ENCODE results near the gene SRPK3.
"Not testable (repeated sequence)": the region's sequence is repeated elsewhere in the genome, so short reads cannot be mapped to it uniquely, and the experiment has no call there.

Gene SRPK3

DNA sequence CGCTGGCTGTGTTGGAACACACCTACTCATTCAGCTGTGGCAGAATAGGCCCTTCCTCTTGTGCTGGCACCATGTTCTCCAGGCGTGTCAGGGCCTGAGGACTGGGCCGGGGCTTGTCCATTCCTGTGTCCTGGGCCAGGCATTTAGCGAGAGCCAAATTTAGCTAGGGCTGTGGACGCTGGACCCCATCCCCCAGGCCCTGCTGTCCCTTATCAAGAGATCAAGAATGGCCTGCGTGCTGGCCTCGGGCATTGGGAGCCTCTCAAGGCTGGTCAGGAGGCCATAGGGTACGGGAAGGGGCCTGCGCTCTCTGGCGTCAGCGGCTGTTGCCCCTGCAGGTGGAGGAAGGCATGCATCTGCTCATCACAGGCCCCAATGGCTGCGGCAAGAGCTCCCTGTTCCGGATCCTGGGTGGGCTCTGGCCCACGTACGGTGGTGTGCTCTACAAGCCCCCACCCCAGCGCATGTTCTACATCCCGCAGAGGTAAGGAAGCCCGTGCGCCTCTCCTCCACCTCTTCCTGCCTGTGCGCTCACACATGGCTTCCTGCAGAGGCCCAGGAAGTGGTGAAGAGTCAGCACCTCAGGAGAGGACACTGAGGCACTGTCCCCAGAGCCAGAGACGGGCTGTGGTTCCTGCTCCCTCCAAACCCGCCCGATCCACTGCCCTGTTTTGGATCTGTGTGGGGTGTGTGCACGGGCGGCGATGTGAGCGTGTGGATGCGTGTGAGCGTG, 40.9 kb upstream of the SRPK3 start:
- Histone ChIP-seq H3K27ac (ENCODE audit: low read length) (no peak overlapping the region), H3K4me1 (ENCODE audit: insufficient read depth, low read length) (no peaks in the 10 kb centered on the region), H3K9me3 (ENCODE audit: insufficient read depth, low read depth, low read length) (no peaks in the 10 kb centered on the region), H3K4me3 (ENCODE audit: low read length) (no peak overlapping the region), H3K27me3 (ENCODE audit: insufficient read depth, low read length) (no peaks in the 10 kb centered on the region), H3K36me3 (ENCODE audit: insufficient read depth, low read depth, low read length) (no peaks in the 10 kb centered on the region), H3K9ac (ENCODE audit: low read depth, low read length) (no peak overlapping the region)

DNA sequence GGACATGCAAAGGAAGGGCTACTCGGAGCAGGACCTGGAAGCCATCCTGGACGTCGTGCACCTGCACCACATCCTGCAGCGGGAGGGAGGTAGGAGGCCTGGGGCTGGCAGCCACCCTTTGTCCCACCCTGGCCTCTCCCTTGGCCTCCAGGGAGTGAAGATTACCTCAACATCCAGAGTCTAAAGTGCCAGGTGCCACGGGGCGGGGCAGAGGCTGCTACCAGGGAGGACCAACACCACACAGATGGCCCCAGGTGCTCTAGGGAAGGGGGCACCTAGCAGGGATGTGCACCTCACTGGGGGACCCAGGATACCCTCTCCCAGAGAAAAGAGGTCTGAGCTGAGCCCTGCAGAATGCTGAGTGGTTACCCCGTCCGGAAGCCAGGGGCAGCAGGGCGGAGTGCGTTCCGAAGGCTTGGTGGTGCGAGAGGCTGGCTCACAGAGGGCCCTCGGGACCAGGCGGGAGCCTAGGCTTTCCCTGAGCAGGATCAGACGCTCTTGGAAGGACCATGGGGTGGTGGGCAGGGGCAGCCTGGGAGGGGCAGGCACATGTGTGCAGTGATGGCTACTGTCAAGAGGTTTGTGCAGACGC, 40.1 kb upstream of the SRPK3 start:
- Histone ChIP-seq H3K27ac (ENCODE audit: low read length) (no peak overlapping the region), H3K27me3 (ENCODE audit: insufficient read depth, low read length) (no peaks in the 10 kb centered on the region), H3K36me3 (ENCODE audit: insufficient read depth, low read depth, low read length) (no peaks in the 10 kb centered on the region), H3K9ac (ENCODE audit: low read depth, low read length) (no peak overlapping the region), H3K9me3 (ENCODE audit: insufficient read depth, low read depth, low read length) (no peaks in the 10 kb centered on the region), H3K4me3 (ENCODE audit: low read length) (no peak overlapping the region), H3K4me1 (ENCODE audit: insufficient read depth, low read length) (no peaks in the 10 kb centered on the region)

GRCh38 chrX:153741446-153741845, 39.4 kb upstream of the SRPK3 start:
- H3K27me3 ChIP-seq (ENCODE audit: insufficient read depth, low read length), result no peaks in the 10 kb centered on the region
- H3K9me3 ChIP-seq (ENCODE audit: insufficient read depth, low read depth, low read length), result no peaks in the 10 kb centered on the region
- H3K4me1 ChIP-seq (ENCODE audit: insufficient read depth, low read length), result no peaks in the 10 kb centered on the region
- H3K27ac ChIP-seq (ENCODE audit: low read length), result no peak overlapping the region
- no peaks in the 10 kb centered on the region for H3K36me3 ChIP-seq (ENCODE audit: insufficient read depth, low read depth, low read length)
- H3K4me3 ChIP-seq (ENCODE audit: low read length), result no peak overlapping the region
- H3K9ac ChIP-seq (ENCODE audit: low read depth, low read length), result no peak overlapping the region

- not testable (repeated sequence) for H3K9ac ChIP-seq (ENCODE audit: low read depth, low read length); H3K27ac ChIP-seq (ENCODE audit: low read length); H3K9me3 ChIP-seq (ENCODE audit: insufficient read depth, low read depth, low read length); H3K4me1 ChIP-seq (ENCODE audit: insufficient read depth, low read length); H3K4me3 ChIP-seq (ENCODE audit: low read length); H3K36me3 ChIP-seq (ENCODE audit: insufficient read depth, low read depth, low read length); H3K27me3 ChIP-seq (ENCODE audit: insufficient read depth, low read length)
Observed at GRCh38 chrX:153742111-153742510, 38.7 kb upstream of the SRPK3 start.

DNA sequence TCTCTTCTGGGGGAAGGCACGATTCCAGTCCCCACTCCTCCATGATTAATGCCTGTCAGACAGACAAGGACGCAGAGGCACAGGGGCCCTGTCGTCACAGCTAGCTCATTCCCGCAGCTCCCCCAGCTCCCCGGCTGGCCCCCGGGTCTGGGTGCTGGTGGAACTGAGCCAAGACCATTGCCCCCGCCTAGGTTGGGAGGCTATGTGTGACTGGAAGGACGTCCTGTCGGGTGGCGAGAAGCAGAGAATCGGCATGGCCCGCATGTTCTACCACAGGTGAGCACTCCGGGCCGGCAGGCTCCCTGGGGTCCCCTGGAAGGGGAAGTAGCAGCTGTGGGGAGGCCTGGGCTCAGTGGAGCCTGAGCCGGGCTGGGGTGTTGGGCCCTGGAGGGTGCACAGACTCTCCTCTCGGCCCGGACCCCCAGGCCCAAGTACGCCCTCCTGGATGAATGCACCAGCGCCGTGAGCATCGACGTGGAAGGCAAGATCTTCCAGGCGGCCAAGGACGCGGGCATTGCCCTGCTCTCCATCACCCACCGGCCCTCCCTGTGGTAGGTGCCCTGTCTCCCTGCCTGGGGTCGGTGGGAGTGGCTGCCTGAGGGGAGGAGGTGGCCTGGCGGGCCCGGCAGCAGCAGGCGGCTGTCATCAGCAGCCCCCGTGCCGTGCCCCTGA, 37.9 kb upstream of the SRPK3 start:
- H3K4me1 ChIP-seq (ENCODE audit: insufficient read depth, low read length), result not testable (repeated sequence)

DNA sequence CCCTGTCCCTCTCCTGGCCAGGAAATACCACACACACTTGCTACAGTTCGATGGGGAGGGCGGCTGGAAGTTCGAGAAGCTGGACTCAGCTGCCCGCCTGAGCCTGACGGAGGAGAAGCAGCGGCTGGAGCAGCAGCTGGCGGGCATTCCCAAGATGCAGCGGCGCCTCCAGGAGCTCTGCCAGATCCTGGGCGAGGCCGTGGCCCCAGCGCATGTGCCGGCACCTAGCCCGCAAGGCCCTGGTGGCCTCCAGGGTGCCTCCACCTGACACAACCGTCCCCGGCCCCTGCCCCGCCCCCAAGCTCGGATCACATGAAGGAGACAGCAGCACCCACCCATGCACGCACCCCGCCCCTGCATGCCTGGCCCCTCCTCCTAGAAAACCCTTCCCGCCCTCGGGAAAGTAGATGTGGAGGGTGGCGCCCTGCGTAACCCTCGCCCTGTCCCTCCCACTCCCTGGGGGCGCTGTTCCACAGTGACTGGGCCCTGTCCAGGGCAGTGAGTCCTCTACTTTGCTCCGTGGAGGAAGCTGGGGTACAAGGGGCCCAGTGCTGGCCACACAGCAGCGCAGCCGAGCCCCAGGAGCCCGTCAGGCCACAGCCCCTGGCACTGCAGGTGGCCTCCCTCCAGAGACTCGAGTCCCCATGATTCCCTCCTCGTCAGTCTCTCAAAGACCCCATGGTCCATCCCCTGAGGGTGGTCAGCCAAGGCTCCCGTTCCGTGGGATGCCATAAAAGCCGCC, 37.2 kb upstream of the SRPK3 start:
- not testable (repeated sequence) for H3K4me1 ChIP-seq (ENCODE audit: insufficient read depth, low read length); H3K27ac ChIP-seq (ENCODE audit: low read length); H3K36me3 ChIP-seq (ENCODE audit: insufficient read depth, low read depth, low read length); H3K9ac ChIP-seq (ENCODE audit: low read depth, low read length); H3K27me3 ChIP-seq (ENCODE audit: insufficient read depth, low read length); H3K9me3 ChIP-seq (ENCODE audit: insufficient read depth, low read depth, low read length)
- peak overlapping the region; percentile 64 for H3K4me3 ChIP-seq (ENCODE audit: low read length)

More for the DNA sequence above, 37.9 kb upstream of the SRPK3 start:
- H3K27ac ChIP-seq (ENCODE audit: low read length); H3K4me3 ChIP-seq (ENCODE audit: low read length); H3K9me3 ChIP-seq (ENCODE audit: insufficient read depth, low read depth, low read length); H3K27me3 ChIP-seq (ENCODE audit: insufficient read depth, low read length); H3K9ac ChIP-seq (ENCODE audit: low read depth, low read length); H3K36me3 ChIP-seq (ENCODE audit: insufficient read depth, low read depth, low read length): not testable (repeated sequence)

- Histone ChIP-seq H3K9ac (ENCODE audit: low read depth, low read length) (no peak overlapping the region), H3K4me3 (ENCODE audit: low read length) (peak overlapping the region; percentile 64), H3K27me3 (ENCODE audit: insufficient read depth, low read length) (no peaks in the 10 kb centered on the region), H3K27ac (ENCODE audit: low read length) (no peak overlapping the region), H3K9me3 (ENCODE audit: insufficient read depth, low read depth, low read length) (no peaks in the 10 kb centered on the region), H3K36me3 (ENCODE audit: insufficient read depth, low read depth, low read length) (no peaks in the 10 kb centered on the region), H3K4me1 (ENCODE audit: insufficient read depth, low read length) (no peaks in the 10 kb centered on the region)
Observed at GRCh38 chrX:153744210-153745066, 36.4 kb upstream of the SRPK3 start.

- not testable (repeated sequence) for H3K4me1 ChIP-seq (ENCODE audit: insufficient read depth, low read length); H3K36me3 ChIP-seq (ENCODE audit: insufficient read depth, low read depth, low read length); H3K4me3 ChIP-seq (ENCODE audit: low read length); H3K9ac ChIP-seq (ENCODE audit: low read depth, low read length); H3K27ac ChIP-seq (ENCODE audit: low read length); H3K27me3 ChIP-seq (ENCODE audit: insufficient read depth, low read length); H3K9me3 ChIP-seq (ENCODE audit: insufficient read depth, low read depth, low read length)
Observed at GRCh38 chrX:153745067-153745433, 35.8 kb upstream of the SRPK3 start.

DNA sequence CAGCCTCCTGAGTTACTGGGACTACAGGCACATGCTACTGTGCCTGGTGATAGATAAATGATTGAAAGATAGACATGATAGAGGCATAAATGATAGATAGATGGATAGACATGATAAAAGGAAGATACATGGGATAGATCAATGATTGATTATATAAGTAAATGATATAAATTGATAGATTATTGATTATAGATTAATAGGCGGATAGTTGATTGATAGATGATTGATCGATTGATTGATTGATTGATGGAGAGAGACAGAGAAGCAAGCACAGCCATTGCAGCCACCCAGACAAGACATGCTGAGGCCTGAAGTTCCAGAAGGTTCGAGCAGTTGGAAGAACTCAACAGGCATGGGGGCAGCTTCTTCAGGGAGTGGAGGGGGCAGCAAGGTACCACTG, 34.5 kb upstream of the SRPK3 start:
- Histone ChIP-seq H3K4me3 (ENCODE audit: low read length) (no peak overlapping the region), H3K27ac (ENCODE audit: low read length) (no peak overlapping the region), H3K36me3 (ENCODE audit: insufficient read depth, low read depth, low read length) (no peaks in the 10 kb centered on the region), H3K4me1 (ENCODE audit: insufficient read depth, low read length) (no peaks in the 10 kb centered on the region), H3K9ac (ENCODE audit: low read depth, low read length) (no peak overlapping the region), H3K27me3 (ENCODE audit: insufficient read depth, low read length) (no peaks in the 10 kb centered on the region), H3K9me3 (ENCODE audit: insufficient read depth, low read depth, low read length) (no peaks in the 10 kb centered on the region)

- H3K27me3 ChIP-seq (ENCODE audit: insufficient read depth, low read length); H3K9ac ChIP-seq (ENCODE audit: low read depth, low read length); H3K4me3 ChIP-seq (ENCODE audit: low read length); H3K9me3 ChIP-seq (ENCODE audit: insufficient read depth, low read depth, low read length); H3K4me1 ChIP-seq (ENCODE audit: insufficient read depth, low read length); H3K27ac ChIP-seq (ENCODE audit: low read length); H3K36me3 ChIP-seq (ENCODE audit: insufficient read depth, low read depth, low read length): not testable (repeated sequence)
Observed at GRCh38 chrX:153746991-153747390, 33.9 kb upstream of the SRPK3 start.

DNA sequence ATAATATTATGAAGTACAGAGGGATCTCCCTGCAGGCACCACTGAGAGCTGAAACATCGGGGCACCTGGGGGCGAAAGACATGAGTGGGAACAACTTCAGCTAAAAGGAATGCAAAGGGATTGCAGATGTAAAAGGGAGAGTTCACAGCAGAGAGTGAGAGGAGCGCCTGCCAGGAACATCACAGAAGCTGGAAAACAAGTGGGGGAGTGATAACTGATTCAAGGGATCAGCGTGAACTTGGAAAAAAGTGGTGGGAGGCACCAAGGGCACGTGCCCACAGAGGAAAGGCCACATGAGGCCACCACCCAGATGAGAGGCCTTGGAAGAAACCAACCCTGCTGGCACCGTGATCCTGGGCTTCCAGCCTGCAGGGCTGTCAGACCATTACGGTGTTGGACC, 31.8 kb upstream of the SRPK3 start:
- not testable (repeated sequence) for H3K9ac ChIP-seq (ENCODE audit: low read depth, low read length); H3K36me3 ChIP-seq (ENCODE audit: insufficient read depth, low read depth, low read length); H3K9me3 ChIP-seq (ENCODE audit: insufficient read depth, low read depth, low read length); H3K4me3 ChIP-seq (ENCODE audit: low read length); H3K4me1 ChIP-seq (ENCODE audit: insufficient read depth, low read length); H3K27me3 ChIP-seq (ENCODE audit: insufficient read depth, low read length); H3K27ac ChIP-seq (ENCODE audit: low read length)

Measured in iPS-20b (cell line).